HepG2 (cell line): Measurements from ENCODE around the gene ZNF281. TPM values are rescaled to one million over a fixed set of nuclear protein-coding genes. Genes with fewer than 3 reads are reported as not detected.
A peak's percentile ranks its signal among the peaks of the same experiment; 100 is the strongest.

ENCODE experiments used
- ATAC-seq: fragments of 200-7000 bp; cut with Tn5 transposase; 3 replicates; pipeline ENCODE4 v1.9.1; 2020; ENCODE audit warnings: mild to moderate bottlenecking, moderate library complexity
- BruUV-seq: library from RNA; stranded (reverse); fragments of 400-500 nt; replicated peaks from 2 replicates; lab custom pipeline; 2021; lab: Mats Ljungman, UMichigan
- CTCF ChIA-PET: fragments of 300-600 bp; formaldehyde crosslinking; extraction: SDS; loops from one replicate; lab custom pipeline; 2021; ENCODE audit warnings: low total read pairs, inconsistent platforms, low intra/inter-chr PET ratio; lab: Yijun Ruan, JAX
- POLR2A ChIA-PET: fragments of 350-600 bp; sonication (Branson Sonifier 250); formaldehyde crosslinking; loops from one replicate; lab custom pipeline; 2020; ENCODE audit warnings: antibody characterized with exemption, inconsistent platforms; lab: Yijun Ruan, JAX
- DNase-seq: peaks from one replicate; pipeline ENCODE4 v3.0.0-alpha.2; 2015; ENCODE audit warnings: low spot score
- FAIRE-seq: peaks from 3 replicates; lab custom pipeline; 2011; peaks lifted over from hg19 to GRCh38; lab: Jason Lieb, UNC
- H2AFZ ChIP-seq: one replicate; pipeline ENCODE4 v1.6.1; 2011; ENCODE audit warnings: low read length, inconsistent platforms
- H3K27ac ChIP-seq: fragments of 300-600 bp; 3 replicates; pipeline ENCODE4 v1.8.0; 2011; ENCODE audit warnings: mixed run types, mild to moderate bottlenecking, mixed read lengths, low read length, inconsistent platforms; ENCODE audit not compliant: insufficient read depth; ENCODE audit errors: extremely low read length
- H3K27me3 ChIP-seq, 2 experiments: fragments of 200-600 bp in 1 of 2; 2 replicates in 1 of 2; 3 replicates in 1 of 2; pipeline versions ENCODE4 v1.6.0 to v1.8.0; 2011; ENCODE audit warnings: low read length in 2 of 2, mild to moderate bottlenecking in 2 of 2, moderate library complexity in 2 of 2, inconsistent platforms in 1 of 2; ENCODE audit not compliant: insufficient read depth in 2 of 2, control insufficient read depth in 1 of 2
- H3K36me3 ChIP-seq, 2 experiments: fragments of 200-600 bp in 1 of 2; replicated peaks in 1 of 2; 2 replicates in 1 of 2; 3 replicates in 1 of 2; pipeline versions ENCODE4 v1.5.1 to v1.8.0; 2011; ENCODE audit warnings: low read length in 2 of 2, inconsistent platforms in 1 of 2; ENCODE audit not compliant: insufficient read depth in 2 of 2, control insufficient read depth in 1 of 2
- H3K4me1 ChIP-seq: 2 replicates; pipeline ENCODE4 v1.5.1; 2012; ENCODE audit warnings: low read length, inconsistent platforms; ENCODE audit not compliant: insufficient read depth
- H3K4me2 ChIP-seq: 2 replicates; pipeline ENCODE4 v1.6.0; 2011; ENCODE audit warnings: low read depth, low read length, inconsistent platforms
- H3K4me3 ChIP-seq, 3 experiments: fragments of 200-600 bp in 1 of 3; sonication (generic), shearing (Covaris generic) in 1 of 3; replicated peaks in 1 of 3; 2 replicates each; pipeline ENCODE4 v1.5.1; 2011 to 2016; ENCODE audit warnings: low read length in 3 of 3, inconsistent platforms in 2 of 3, low read depth in 2 of 3, mild to moderate bottlenecking in 2 of 3, control low read depth in 1 of 3, mixed read lengths in 1 of 3; ENCODE audit not compliant: insufficient read depth in 1 of 3
- H3K79me2 ChIP-seq: one replicate; pipeline ENCODE4 v1.6.1; 2011; ENCODE audit warnings: low read length, inconsistent platforms; ENCODE audit not compliant: insufficient read depth
- H3K9ac ChIP-seq: 2 replicates; pipeline ENCODE4 v1.6.0; 2011; ENCODE audit warnings: mild to moderate bottlenecking, low read depth, low read length, inconsistent platforms; ENCODE audit not compliant: insufficient read depth
- H3K9me3 ChIP-seq: 2 replicates; pipeline ENCODE4 v1.5.1; 2012; ENCODE audit warnings: mild to moderate bottlenecking, low read length
- H4K20me1 ChIP-seq: 2 replicates; pipeline ENCODE4 v1.6.0; 2011; ENCODE audit warnings: inconsistent platforms, mild to moderate bottlenecking, low read length, moderate library complexity; ENCODE audit not compliant: insufficient read depth
- AKNA ChIP-seq: sonication (generic); formaldehyde crosslinking; IDR thresholded peaks from 2 replicates; pipeline ENCODE4 v1.4.0; 2020; ENCODE audit warnings: missing genetic modification reagents, borderline replicate concordance
- ATF7 ChIP-seq, 2 experiments: fragments of 450-650 bp in 1 of 2; sonication (generic) in 1 of 2; formaldehyde crosslinking in 1 of 2; IDR thresholded peaks; 2 replicates each; pipeline versions ENCODE4 v1.4.0 to v1.6.1; 2016 to 2020; ENCODE audit warnings: antibody characterized with exemption in 1 of 2, mild to moderate bottlenecking in 1 of 2, missing genetic modification reagents in 1 of 2
- CREB1 ChIP-seq, 2 experiments: fragments of 450-650 bp in 1 of 2; IDR thresholded peaks; 2 replicates each; pipeline ENCODE4 v1.6.1; 2016 to 2017; ENCODE audit warnings: control low read depth in 1 of 2, mild to moderate bottlenecking in 1 of 2, missing compliant biosample characterization in 1 of 2, missing genetic modification characterization in 1 of 2
- MED1 ChIP-seq: sonication (generic); formaldehyde crosslinking; IDR thresholded peaks from 2 replicates; pipeline ENCODE4 v1.4.0; 2020; ENCODE audit warnings: missing genetic modification reagents
- PAXIP1 ChIP-seq: sonication (generic); formaldehyde crosslinking; conservative IDR thresholded peaks from 2 replicates; pipeline ENCODE4 v1.4.0; 2020; ENCODE audit warnings: mild to moderate bottlenecking, missing genetic modification reagents, moderate library complexity
- RARA ChIP-seq: IDR thresholded peaks from 2 replicates; pipeline ENCODE4 v1.6.1; 2016; ENCODE audit warnings: missing genetic modification reagents, missing compliant biosample characterization
- RXRA ChIP-seq: sonication (generic); formaldehyde crosslinking; IDR thresholded peaks from 2 replicates; pipeline ENCODE4 v1.5.1; 2020; ENCODE audit warnings: missing genetic modification reagents
- ZNF333 ChIP-seq: sonication (generic); formaldehyde crosslinking; IDR thresholded peaks from 2 replicates; pipeline ENCODE4 v1.4.0; 2020; ENCODE audit warnings: mild to moderate bottlenecking, missing genetic modification reagents, borderline replicate concordance
- WGBS: methylation state at CpG from one replicate; pipeline ENCODE4 v1.1.6; 2017; ENCODE audit warnings: low lambda C conversion rate; 5-methylcytosine and 5-hydroxymethylcytosine counted together
- in situ Hi-C: cut with HindIII; loops from 2 replicates; pipeline ENCODE4 v1.10.0; 2017; ENCODE audit warnings: low pct_unique_long_range_greater_than_20kb; ENCODE audit not compliant: extremely low pct_ligation_motif_present
- intact Hi-C: fragments of 100-400 bp; cut with micrococcal nuclease; formaldehyde crosslinking; loops from one replicate; pipeline ENCODE4 v1.10.0; 2022; ENCODE audit not compliant: unreplicated experiment
- polyA plus RNA-seq, 8 experiments: library from polyadenylated mRNA; depleted of rRNA in 3 of 8; stranded (reverse) in 7 of 8; unstranded in 1 of 8; fragments of >200 nt; fragmentation: Illumina TruSeq in 4 of 8; extraction: Trizol in 4 of 8; gene quantifications; 2 replicates each; pipeline versions ENCODE4 v1.2.1 to v1.2.3, GENCODE V29; 2011 to 2016; ENCODE audit warnings: low read depth in 4 of 8, missing spikeins in 1 of 8, mixed read lengths in 1 of 8; ENCODE audit not compliant: insufficient read depth in 1 of 8
- total RNA-seq, 5 experiments: library from RNA; depleted of rRNA; stranded (reverse); fragments of >200 nt; fragmentation: Illumina TruSeq; extraction: Trizol; gene quantifications; 2 replicates each; pipeline ENCODE4 v1.2.3, GENCODE V29; 2016; ENCODE audit warnings: low read depth in 1 of 5

The ZNF281 gene
- total and polyA plus RNA-seq, 2 of the 13 experiments (the other 11 are each of a cell fraction or from before 2014, with no cell fraction given) = 7.7 to 20.6 TPM

GRCh38 chr1:200432586-200432985, 22.8 kb upstream of the ZNF281 start:
- ATAC-seq (no peak), DNase-seq (no peak), FAIRE-seq (no peak)
- no TSS peak for BruUV-seq
- no peak overlapping the region for H3K9ac ChIP-seq
- ChIA-PET CTCF (no interaction called here), POLR2A (no interaction called here)
- no peak overlapping the region for H3K27ac ChIP-seq
- no peak overlapping the region for H2AFZ ChIP-seq
- H3K9me3 ChIP-seq = no peaks in the 10 kb centered on the region
- H3K27me3 ChIP-seq = no peaks in the 10 kb centered on the region
- H3K4me1 ChIP-seq = peaks cover 30% of the 10 kb centered on the region
- in situ Hi-C loops (no loop called here), intact Hi-C loops (no loop called here)
- no peak overlapping the region for H3K4me3 ChIP-seq
- no peaks in the 10 kb centered on the region for H4K20me1 ChIP-seq
- H3K36me3 ChIP-seq = no peaks in the 10 kb centered on the region
- 94% methylated on average over 1 of the region's 1 CpG for WGBS
- 0 out of 2 replicates have a peak, but pooled peaks have one; percentile 21 for TF ChIP-seq CREB1 (IDR thresholded peaks at IDR 0.05)
- TF ChIP-seq CREB1 (CRISPR knock-in tag; IDR thresholded peaks at IDR 0.05) = no peak
- peak; percentile 88 for TF ChIP-seq ATF7 (IDR thresholded peaks at IDR 0.05)
- TF ChIP-seq ATF7 (CRISPR knock-in tag; IDR thresholded peaks at IDR 0.05) = no peak
- no peak for TF ChIP-seq ZNF333 (CRISPR knock-in tag)
- no peaks in the 10 kb centered on the region for H3K79me2 ChIP-seq
- H3K4me2 ChIP-seq = no peak overlapping the region

GRCh38 chr1:200429221-200429751, 19.4 kb upstream of the ZNF281 start:
- H3K36me3 ChIP-seq = no peaks in the 10 kb centered on the region
- in situ Hi-C loops (no loop called here), intact Hi-C loops (no loop called here)
- POLR2A ChIA-PET = interaction anchor here (0.9 kb wide), 1 partner anchor 17 kb away, joined by 3 read pairs; no protein-coding TSS in a partner anchor
- H3K4me1 ChIP-seq = peaks cover 40% of the 10 kb centered on the region
- H3K4me3 ChIP-seq = no peak overlapping the region
- H2AFZ ChIP-seq = no peak overlapping the region
- no peaks in the 10 kb centered on the region for H4K20me1 ChIP-seq
- ATAC-seq (no peak), DNase-seq (peak; percentile 60), FAIRE-seq (peak; percentile 81)
- H3K9me3 ChIP-seq = no peaks in the 10 kb centered on the region
- CTCF ChIA-PET = no interaction called here
- no peaks in the 10 kb centered on the region for H3K27me3 ChIP-seq
- H3K9ac ChIP-seq = no peak overlapping the region
- no peak overlapping the region for H3K27ac ChIP-seq
- H3K4me2 ChIP-seq = no peak overlapping the region
- WGBS = 38% methylated on average over 2 of the region's 2 CpGs
- BruUV-seq = no TSS peak
- no peaks in the 10 kb centered on the region for H3K79me2 ChIP-seq
- TF ChIP-seq RARA (CRISPR knock-in tag) (peak; percentile 88), RXRA (CRISPR knock-in tag) (peak; percentile 31; the same call in 1 of the 2 replicates), PAXIP1 (CRISPR knock-in tag) (0 out of 2 replicates have a peak, but pooled peaks have one; percentile 21), AKNA (CRISPR knock-in tag) (no peak), MED1 (CRISPR knock-in tag) (0 out of 2 replicates have a peak, but pooled peaks have one; percentile 27)
